Right lobe of liver (tissue), 6 donors: Measurements from ENCODE around the gene USP16. TPM values are rescaled to one million over a fixed set of nuclear protein-coding genes. Genes with fewer than 3 reads are reported as not detected.

Experiments used
- ATAC-seq, 4 donors: fragments of 200-7000 bp; cut with Tn5 transposase; one replicate each; pipeline ENCODE4 v1.9.1; 2020; ENCODE audit warnings: mild to moderate bottlenecking in 4 of 4, moderate library complexity in 4 of 4
- DNase-seq, 3 donors: peaks; one replicate each; pipeline ENCODE4 v3.0.0-alpha.2; 2020
- H3K27ac ChIP-seq, 3 donors: fragments of 200-600 bp; one replicate each; pipeline ENCODE4 v1.8.0; 2022
- H3K27me3 ChIP-seq, 2 donors: fragments of 200-600 bp; one replicate each; pipeline ENCODE4 v1.8.0; 2022
- H3K36me3 ChIP-seq, 4 donors: fragments of 200-600 bp; sonication (generic) in 1 of 4; one replicate each; pipeline versions ENCODE4 v1.5.1 to v1.8.0; 2017 to 2022; ENCODE audit warnings: control low read depth in 1 of 4
- H3K4me1 ChIP-seq, 4 donors: fragments of 200-600 bp; sonication (generic) in 1 of 4; one replicate each; pipeline versions ENCODE4 v1.5.1 to v1.8.0; 2017 to 2022; ENCODE audit warnings: control low read depth in 1 of 4
- H3K4me3 ChIP-seq, 3 donors: fragments of 200-600 bp; one replicate each; pipeline ENCODE4 v1.8.0; 2022
- H3K9me3 ChIP-seq, 4 donors: fragments of 200-600 bp; sonication (generic) in 1 of 4; one replicate each; pipeline versions ENCODE4 v1.5.1 to v1.8.0; 2017 to 2022; ENCODE audit warnings: control low read depth in 1 of 4
- POLR2A ChIP-seq: fragments of 450-650 bp; IDR thresholded peaks from one replicate; pipeline ENCODE4 v1.6.1; 2017; ENCODE audit warnings: antibody characterized with exemption, mild to moderate bottlenecking
- WGBS: methylation state at CpG from one replicate; pipeline ENCODE4 v1.1.6; 2018; ENCODE audit warnings: low coverage, low lambda C conversion rate; ENCODE audit not compliant: insufficient coverage; ENCODE audit errors: missing lambda C conversion rate; 5-methylcytosine and 5-hydroxymethylcytosine counted together
- intact Hi-C, 2 donors: fragments of 100-400 bp; cut with DNase I; formaldehyde crosslinking; loops; one replicate each; pipeline versions ENCODE4 v1.11.2 to v1.14.1; 2022
- total RNA-seq, 6 experiments: library from RNA; depleted of rRNA in 2 of 6; stranded (reverse); fragments of >200 nt in 2 of 6; fragmentation: NEBNext Ultra II Directional in 3 of 6; extraction: Animal tissue kit (Norgen Biotek cat#: 25700) in 3 of 6; gene quantifications; one replicate each; pipeline versions ENCODE4 v1.1.0 to v1.2.4, GENCODE V29; 2016 to 2023
- TF ChIP-seq, protein P1 (sequence below), 4 donors: fragments of 200-600 bp in 3 of 4; fragments of 450-650 bp in 1 of 4; IDR thresholded peaks; one replicate each; pipeline versions ENCODE4 v1.5.1 to v1.8.0; 2016 to 2022; ENCODE audit warnings: antibody characterized with exemption in 4 of 4, mild to moderate bottlenecking in 2 of 4
- donor health status: DM: no; HTN: yes; CAD: no.
- donor health status: DM: no; HTN: no; CAD: no.
- donor health status: DM: no; HTN: no; CAD: no.
- donor health status: DM: no; HTN: yes; CAD: no.
- donor health status: DM: no; HTN: yes; CAD: no.

The USP16 gene
- total RNA-seq, 6 experiments from 2014 or later = 14.1 to 20.5 (median 17.4) TPM

DNA sequence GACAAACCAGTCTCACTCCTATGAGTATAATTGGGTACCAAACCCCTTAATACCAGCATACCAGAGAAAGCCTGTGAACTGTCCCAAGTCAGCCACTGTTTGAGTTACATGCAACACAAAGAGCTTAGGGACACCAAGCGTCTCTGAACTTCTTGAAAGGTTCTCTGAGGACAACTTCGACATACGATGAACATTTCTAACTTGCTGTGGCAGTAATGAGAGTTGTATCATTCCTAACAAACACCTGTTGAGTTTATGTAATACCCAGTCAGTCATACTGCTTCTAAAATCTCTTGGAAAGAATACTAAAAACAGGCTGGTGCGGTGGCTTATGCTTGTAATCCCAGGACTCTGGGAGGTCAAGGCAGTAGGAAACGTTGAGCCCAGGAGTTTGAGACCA lies 30.6 kb downstream of the USP16 start:
- Histone ChIP-seq H3K27ac (no peak overlapping the region), H3K27me3 (no peaks in the 10 kb centered on the region), H3K4me3 (no peak overlapping the region), H3K36me3 (peaks cover 10 to 97% (median 24%) of the 10 kb centered on the region in 4 donors), H3K4me1 (no peaks in the 10 kb centered on the region), H3K9me3 (no peaks in the 10 kb centered on the region)
- WGBS = 91% methylated on average over 3 of the region's 5 CpGs
- no peak for ATAC-seq
- DNase-seq = no peak
- no peak for TF ChIP-seq POLR2A
- TF ChIP-seq, protein P1, sequence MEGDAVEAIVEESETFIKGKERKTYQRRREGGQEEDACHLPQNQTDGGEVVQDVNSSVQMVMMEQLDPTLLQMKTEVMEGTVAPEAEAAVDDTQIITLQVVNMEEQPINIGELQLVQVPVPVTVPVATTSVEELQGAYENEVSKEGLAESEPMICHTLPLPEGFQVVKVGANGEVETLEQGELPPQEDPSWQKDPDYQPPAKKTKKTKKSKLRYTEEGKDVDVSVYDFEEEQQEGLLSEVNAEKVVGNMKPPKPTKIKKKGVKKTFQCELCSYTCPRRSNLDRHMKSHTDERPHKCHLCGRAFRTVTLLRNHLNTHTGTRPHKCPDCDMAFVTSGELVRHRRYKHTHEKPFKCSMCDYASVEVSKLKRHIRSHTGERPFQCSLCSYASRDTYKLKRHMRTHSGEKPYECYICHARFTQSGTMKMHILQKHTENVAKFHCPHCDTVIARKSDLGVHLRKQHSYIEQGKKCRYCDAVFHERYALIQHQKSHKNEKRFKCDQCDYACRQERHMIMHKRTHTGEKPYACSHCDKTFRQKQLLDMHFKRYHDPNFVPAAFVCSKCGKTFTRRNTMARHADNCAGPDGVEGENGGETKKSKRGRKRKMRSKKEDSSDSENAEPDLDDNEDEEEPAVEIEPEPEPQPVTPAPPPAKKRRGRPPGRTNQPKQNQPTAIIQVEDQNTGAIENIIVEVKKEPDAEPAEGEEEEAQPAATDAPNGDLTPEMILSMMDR (IDR thresholded peaks at IDR 0.05) = no peak
- intact Hi-C loops = no loop called here

DNA sequence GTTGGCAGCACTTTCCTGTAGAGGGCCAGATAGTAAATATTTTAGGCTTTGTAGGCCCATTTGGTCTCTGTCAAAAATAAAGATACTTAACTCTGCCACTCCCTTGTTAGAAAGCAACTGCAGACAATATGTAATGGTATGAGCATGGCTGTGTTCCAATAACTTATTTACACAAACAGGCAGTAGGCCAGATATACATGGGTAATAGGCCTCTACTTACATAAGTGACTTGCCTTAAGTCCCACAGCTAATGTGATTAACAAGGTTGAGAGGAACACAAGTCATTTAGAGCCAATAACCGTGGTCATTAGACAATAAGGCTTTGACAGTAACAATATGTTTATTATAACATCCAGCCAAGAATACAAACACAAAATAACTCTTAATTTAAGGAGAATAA lies 31.5 kb downstream of the USP16 start:
- H3K9me3 ChIP-seq = no peaks in the 10 kb centered on the region
- H3K4me1 ChIP-seq = no peaks in the 10 kb centered on the region
- ATAC-seq (peak in 1 of 4 donors; percentile 27), DNase-seq (no peak)
- no peak overlapping the region for H3K27ac ChIP-seq
- H3K36me3 ChIP-seq = peaks cover 15 to 97% (median 32%) of the 10 kb centered on the region in 4 donors
- H3K27me3 ChIP-seq = no peaks in the 10 kb centered on the region
- WGBS = 75% methylated on average over 1 of the region's 1 CpG
- H3K4me3 ChIP-seq = no peak overlapping the region
- no peak for TF ChIP-seq POLR2A
- TF ChIP-seq, protein P1 (IDR thresholded peaks at IDR 0.05) = no peak
- intact Hi-C loops = no loop called here

DNA sequence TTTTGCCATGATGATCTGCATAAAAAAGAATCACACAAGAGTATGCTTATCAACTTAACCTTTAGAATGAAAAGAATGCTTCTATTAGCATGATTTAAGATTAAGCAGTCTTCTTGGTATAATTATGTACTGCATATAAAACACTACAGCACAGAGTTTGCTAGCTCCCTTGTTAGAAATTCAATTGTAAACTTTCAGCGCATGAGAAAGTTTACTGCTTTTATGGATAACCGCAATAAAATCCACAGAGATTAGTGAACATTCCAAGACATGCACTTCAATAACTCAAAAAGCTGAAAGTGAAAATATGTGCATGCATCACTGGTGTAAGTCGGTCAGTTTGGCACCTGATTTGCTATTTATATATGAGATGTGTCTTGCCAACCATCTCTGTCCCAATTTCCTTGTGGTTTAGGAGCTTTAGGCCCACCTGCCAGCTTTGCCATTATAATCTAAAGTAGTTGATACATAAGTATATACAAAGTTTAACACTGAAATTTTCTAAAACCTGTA lies 32.1 kb downstream of the USP16 start:
- no peaks in the 10 kb centered on the region for H3K4me1 ChIP-seq
- no peak for DNase-seq
- H3K9me3 ChIP-seq = no peaks in the 10 kb centered on the region
- no peaks in the 10 kb centered on the region for H3K27me3 ChIP-seq
- intact Hi-C loops = no loop called here
- 88% methylated on average over 3 of the region's 3 CpGs for WGBS
- H3K36me3 ChIP-seq = peaks cover 19 to 97% (median 37%) of the 10 kb centered on the region in 4 donors
- H3K27ac ChIP-seq = no peak overlapping the region
- no peak for TF ChIP-seq POLR2A
- TF ChIP-seq, protein P1 (IDR thresholded peaks at IDR 0.05) = no peak
- no peak for ATAC-seq
- no peak overlapping the region for H3K4me3 ChIP-seq

DNA sequence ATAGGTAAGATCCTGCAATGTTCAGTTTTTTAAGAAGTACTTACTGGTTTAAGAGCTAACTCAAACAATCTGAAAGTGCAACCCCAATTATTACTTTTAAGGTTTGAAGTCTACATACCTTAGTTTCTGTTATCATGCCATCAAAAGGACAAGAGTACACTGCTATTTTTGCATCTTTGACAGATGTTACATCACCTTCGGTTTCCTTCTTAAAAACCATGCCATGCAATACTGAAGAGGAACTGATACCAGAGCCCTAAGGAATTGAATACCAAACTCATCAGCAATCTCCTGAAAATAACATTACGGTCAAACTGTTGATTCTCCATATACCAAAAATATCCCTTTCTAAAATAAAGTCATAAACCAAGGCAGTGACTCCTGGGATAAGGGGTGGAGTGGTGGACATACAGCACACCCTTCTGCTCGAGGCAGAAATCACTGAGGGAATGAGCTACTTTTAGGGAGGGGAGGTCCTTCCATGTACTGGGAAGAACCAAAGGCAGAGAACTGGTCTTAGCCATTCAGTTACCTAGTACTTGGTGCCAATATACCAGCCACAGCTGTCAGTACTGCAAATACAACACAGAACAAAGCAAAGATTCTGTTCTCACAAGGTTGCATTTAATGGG lies 40.5 kb downstream of the USP16 start:
- ATAC-seq (peak in 2 of 4 donors; percentile 19 to 33), DNase-seq (no peak)
- H3K36me3 ChIP-seq = peaks cover 29 to 98% (median 62%) of the 10 kb centered on the region in 4 donors
- no peak overlapping the region for H3K4me3 ChIP-seq
- H3K9me3 ChIP-seq = no peaks in the 10 kb centered on the region
- H3K27me3 ChIP-seq = no peaks in the 10 kb centered on the region
- intact Hi-C loops = no loop called here
- 67% methylated on average over 3 of the region's 3 CpGs for WGBS
- TF ChIP-seq POLR2A = no peak
- TF ChIP-seq, protein P1 (IDR thresholded peaks at IDR 0.05) = no peak
- H3K27ac ChIP-seq = no peak overlapping the region
- no peaks in the 10 kb centered on the region for H3K4me1 ChIP-seq
